GM12878 (cell line): ENCODE data around the gene FLII.

ENCODE experiments used
- BRCA1 ChIP-seq: IDR thresholded peaks from 2 replicates; pipeline ENCODE4 v1.6.1; 2011; ENCODE audit warnings: low read depth, low read length, improper control_type of control experiment
- CTCF ChIP-seq, 3 experiments: IDR thresholded peaks in 2 of 3; conservative IDR thresholded peaks in 1 of 3; 2 replicates each; pipeline ENCODE4 v1.5.1; 2011; ENCODE audit warnings: low read depth in 3 of 3, low read length in 3 of 3, mild to moderate bottlenecking in 3 of 3, control low read depth in 2 of 3, moderate library complexity in 2 of 3, inconsistent platforms in 1 of 3, mixed read lengths in 1 of 3; ENCODE audit not compliant: control insufficient read depth in 2 of 3, insufficient read depth in 1 of 3; ENCODE audit errors: extremely low read depth in 1 of 3
- POLR2A ChIP-seq: IDR thresholded peaks from 2 replicates; pipeline ENCODE4 v1.6.1; 2011; ENCODE audit warnings: low read depth, mild to moderate bottlenecking, low read length

DNA sequence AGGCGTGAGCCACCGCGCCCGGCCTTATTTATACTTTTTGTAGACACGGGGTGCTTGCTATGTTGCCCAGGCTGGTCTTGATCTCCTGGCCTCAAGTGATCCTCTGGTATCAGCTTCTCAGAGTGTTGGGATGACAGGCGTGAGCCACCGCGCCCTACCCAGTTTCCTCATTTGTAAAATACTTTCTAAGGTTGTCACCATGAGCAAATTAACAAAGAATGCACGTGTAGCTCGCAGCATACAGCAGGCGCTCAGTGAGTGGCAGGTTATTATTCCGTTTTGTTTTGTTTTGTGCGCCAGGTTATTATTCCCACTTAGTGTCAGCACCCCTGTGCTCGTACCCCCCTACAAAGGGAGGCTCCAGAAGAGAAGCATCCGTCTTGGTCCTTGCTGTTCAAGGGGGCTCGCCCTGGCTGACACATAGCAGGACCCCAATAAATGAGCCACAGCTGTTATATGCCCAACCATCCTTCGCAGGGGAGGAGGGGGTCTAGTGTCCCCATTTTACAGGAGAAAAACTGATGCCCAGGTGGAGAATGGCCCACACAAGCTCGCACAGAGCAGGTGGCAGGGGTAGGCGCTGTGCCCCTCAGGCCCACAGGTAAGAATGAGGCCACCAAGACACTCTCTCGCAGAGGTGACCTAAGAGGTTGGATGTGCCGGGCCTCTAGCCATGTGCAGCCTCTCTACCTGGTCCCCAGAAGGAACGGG is 1.2 kb upstream of the FLII start:
- no peak for TF ChIP-seq CTCF (IDR thresholded peaks at IDR 0.05 in 2 of 3, conservative IDR thresholded peaks at IDR 0.05 in 1 of 3; ENCODE audit: control insufficient read depth in 2 of 3, extremely low read depth in 1 of 3, insufficient read depth in 1 of 3, low read depth in 3 of 3, low read length in 3 of 3)
- no peak for TF ChIP-seq POLR2A
- no peak for TF ChIP-seq BRCA1
